GM21825 (cell line): ENCODE measurements around the gene SERPIND1.

Source experiments
- ATAC-seq: cut with Tn5 transposase; IDR thresholded peaks from one replicate; pipeline ENCODE4 v1.9.1; 2021; ENCODE audit warnings: mild to moderate bottlenecking, moderate library complexity; ENCODE audit not compliant: unreplicated experiment

Gene SERPIND1

GRCh38 chr22:20788627-20789344, 14.9 kb downstream of the SERPIND1 start:
- ATAC-seq = no peak

GRCh38 chr22:20792221-20792965, 18.5 kb downstream of the SERPIND1 start:
- no peak for ATAC-seq

DNA sequence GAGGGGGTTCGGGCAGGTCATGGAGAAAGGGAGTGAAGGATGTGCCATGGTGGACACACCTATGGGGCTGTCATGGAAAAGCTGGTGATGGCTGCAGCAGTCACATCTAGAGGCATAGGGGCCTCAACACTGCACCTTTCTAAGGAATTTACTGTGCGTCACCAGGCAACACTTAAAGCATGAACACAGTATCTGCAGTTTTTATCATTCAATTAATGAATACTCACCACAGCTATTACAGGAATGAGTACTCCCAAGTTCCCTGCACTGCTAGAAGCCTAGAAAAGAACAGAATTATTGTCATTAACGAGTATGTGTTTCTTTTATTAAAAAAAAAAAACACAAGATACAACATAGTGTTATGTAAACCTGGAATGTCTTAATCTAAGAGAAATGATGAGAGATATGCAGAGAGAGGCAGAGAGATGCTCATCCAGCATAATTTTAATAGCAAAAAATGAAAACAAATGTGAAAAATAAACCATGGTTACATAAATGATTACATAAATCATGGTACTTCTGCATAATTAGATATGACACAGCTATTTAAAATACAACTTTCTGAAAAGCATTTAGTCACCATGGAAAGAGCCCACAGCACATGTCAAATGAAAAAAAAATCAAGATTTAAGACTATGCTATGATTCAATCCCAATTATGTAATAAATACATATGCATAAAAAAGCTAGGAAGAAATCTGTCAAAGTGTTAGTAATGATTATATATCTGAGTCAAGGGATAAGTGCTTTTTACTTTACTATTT, 19.2 kb downstream of the SERPIND1 start:
- no peak for ATAC-seq

DNA sequence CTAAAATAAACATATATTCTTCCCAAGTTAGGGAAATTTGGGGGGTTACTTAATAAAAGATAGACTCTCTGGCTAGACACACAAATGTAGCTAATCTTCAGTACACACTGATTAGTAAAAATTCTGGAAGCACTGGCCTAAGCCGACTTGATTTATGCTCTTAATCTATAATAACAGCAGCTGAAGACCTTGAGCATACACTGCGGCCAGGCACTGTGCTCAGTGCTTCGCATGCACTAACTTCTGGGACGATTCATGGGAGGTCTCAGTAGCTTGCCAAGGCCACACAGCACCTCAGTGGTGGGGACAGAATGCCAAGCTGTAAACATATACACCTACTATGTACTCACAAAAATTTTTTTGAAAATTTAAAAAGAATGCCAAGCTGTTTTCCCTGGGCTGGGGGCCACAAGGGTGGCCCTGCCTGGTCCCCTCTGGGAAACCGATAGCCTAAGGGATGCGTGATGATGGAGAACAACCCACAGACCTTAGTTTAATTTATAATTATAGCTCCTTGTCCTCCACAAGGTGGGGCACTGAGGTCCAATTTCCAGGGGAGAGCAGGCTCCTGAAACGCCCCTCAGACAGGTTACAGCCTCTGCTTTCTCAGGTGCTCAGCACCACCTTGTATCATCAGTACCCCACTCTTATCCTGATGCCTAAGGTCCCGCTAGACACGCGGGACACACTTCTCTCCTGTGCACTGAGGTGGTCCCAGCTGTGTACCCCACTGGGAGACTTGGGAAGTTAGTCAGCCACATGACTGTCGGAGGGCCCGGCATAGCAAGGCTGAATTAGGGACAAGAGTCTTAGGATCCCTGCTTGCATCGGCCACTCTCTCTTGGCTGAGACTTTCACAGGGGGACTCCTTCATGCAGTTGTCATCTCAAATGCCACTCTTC, 20.1 kb downstream of the SERPIND1 start:
- ATAC-seq = no peak

DNA sequence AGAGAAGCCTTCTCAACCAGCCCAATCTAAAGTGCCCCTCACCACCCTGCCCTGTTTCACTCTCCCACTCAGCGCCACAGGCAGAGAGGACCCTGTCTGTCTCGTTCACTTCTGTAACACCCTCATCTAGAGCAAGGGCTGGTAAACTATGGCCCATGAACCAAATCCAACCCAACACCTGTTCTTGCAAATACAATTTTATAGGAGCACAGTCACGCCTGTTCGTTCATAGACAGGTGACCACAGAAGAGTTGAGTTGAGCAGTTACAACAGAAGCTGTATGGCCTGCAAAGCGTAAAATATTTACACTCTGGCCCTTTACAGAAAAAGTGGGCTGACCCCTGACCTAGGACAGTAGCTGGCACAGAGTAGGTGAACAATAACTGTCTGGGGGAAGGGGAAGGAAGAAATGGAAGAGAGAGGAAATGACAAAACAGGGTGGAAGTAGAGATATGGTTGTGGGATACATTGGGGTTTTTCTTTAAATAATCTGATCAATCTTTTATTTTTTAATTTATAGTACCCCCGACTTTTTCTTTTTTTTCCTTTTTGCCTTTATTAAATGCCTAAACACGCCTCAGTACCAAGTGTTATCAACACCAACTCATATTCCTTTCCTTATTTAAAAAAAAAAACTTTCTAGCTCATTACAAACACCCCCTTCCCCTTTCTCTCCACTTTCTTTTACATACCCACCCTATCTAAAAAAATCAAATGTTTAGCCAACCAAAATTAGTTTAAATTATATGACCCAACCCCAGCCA, 20.9 kb downstream of the SERPIND1 start:
- ATAC-seq = no peak

DNA sequence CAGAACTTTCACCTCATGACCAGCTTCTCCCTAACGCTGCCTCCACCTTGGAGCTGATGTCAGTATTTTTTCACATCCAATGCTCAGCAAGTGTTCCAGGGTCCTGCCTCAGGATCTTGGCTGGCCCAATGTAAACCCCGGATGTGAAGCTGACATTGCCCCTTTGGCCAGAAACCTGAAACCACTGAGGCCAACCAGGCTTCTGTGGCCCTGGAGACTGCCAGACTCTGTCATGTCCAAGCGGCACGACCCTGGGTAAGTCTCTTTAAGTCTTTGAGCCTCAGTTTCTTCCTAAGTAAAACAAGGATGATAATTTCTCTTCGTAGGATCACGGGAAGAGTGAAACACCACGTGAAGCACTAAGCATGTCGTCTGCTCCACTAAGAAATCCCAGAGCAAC, 22.8 kb downstream of the SERPIND1 start:
- no peak for ATAC-seq

- no peak for ATAC-seq
Measured at GRCh38 chr22:20798218-20798617, 24.3 kb downstream of the SERPIND1 start.

- ATAC-seq = no peak
Measured at GRCh38 chr22:20798974-20799373, 25.1 kb downstream of the SERPIND1 start.

GRCh38 chr22:20799449-20799848, 25.5 kb downstream of the SERPIND1 start:
- ATAC-seq = no peak

DNA sequence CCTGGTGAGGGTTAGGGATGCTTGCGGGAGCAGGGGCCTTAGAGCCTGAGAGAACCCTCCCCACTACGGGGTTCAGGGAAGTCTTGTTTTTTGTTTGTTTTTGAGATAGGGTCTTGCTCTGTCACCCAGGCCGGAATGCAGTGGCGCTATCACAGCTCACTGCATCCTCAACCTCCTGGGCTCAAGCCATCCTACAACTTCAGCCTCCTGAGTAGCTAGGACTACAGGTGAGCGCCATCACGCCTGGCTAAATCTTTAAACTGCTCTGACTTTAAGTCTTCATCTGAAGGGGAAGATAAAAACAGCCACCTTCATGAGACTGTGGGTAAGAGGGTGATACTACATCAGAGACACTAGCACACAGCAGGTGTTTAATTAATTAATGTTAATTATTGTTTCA, 28.5 kb downstream of the SERPIND1 start:
- ATAC-seq = no peak

DNA sequence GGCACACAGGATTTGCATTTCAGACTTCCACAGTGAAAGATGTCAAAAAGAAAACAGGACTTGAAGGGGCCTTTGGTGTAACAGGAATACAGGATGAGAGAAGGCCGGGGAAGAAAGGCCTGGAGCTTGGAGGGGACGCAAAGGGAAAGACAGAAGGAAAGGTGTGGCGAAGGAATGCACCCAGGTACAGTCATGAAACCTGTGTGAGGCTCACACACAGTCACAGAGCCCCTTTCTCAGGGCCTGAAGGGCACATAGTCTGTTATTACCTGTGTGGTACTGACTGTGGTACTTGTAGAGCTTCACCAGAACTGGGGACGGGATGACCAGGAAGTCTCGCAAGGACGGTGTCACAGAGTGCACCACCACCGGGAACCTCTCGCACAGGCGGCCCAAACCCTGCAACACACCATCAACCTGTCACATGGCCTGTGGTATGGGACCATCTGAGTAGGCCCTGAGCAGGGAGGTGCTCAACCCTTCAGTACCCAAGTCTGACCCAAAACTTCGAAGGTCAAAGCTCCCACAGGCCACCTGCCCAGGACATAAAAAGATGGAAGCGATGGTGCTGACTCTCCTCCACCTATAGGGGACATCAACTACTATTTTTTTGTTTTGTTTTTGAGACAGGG, 29.1 kb downstream of the SERPIND1 start:
- no peak for ATAC-seq

- no peak for ATAC-seq
Measured at GRCh38 chr22:20803696-20804324, 29.9 kb downstream of the SERPIND1 start.

- ATAC-seq = no peak
Measured at GRCh38 chr22:20804650-20805049, 30.7 kb downstream of the SERPIND1 start.

DNA sequence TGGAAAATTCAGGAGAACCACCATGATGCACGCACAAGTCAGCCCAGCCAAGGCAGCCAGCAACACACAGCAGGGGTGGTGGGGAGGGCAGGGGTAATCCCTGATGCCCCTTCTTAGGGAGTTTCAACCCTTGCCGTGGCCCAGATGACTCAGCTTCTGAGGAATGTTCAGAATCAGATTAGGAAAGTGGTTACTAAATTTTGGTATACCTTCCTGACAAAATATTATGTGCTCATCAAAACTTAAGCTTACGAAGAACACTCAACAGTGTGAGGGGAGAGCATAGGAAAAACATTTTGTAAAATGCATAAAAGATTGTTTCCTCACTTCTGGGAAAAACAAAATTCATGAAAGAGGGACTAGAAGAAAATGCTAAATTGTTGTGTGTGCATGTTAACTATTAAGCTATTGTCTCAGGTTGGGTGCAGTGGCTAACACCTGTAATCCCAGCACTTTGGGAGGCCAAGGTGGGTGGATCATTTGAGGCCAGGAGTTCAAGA, 32.1 kb downstream of the SERPIND1 start:
- no peak for ATAC-seq

GRCh38 chr22:20807315-20807752, 33.4 kb downstream of the SERPIND1 start:
- ATAC-seq = no peak

GRCh38 chr22:20808844-20809243, 34.9 kb downstream of the SERPIND1 start:
- ATAC-seq = no peak

DNA sequence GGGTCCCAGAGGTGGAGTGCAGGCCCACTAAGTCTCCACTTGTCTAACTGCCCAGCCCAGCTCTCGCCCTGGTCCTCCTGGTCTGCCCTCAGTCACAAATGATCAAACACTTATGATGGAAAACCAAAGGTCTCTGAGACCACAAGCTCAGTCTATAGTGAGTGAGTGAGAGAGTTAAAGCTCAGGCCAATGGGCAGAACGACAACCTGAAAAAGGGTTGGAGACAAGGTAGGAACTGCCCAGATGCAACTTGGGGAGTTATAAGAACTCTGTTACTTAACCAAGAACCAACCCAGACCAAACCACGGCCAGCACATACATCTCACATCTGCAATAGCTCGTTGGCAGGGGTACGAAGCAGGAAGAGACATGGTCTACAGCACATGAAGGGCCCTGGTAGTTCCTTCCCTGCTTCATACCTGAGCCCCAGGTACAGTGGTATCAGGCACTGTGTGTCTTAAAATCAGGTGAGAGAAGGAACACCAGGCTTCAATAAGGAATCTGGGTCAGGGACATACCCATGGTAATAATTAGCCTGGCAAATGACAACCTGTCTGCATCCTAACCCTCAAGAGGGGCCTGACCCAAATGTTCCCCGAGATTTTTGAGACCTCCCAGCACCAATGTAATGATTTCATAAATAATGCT, 35.7 kb downstream of the SERPIND1 start:
- no peak for ATAC-seq

DNA sequence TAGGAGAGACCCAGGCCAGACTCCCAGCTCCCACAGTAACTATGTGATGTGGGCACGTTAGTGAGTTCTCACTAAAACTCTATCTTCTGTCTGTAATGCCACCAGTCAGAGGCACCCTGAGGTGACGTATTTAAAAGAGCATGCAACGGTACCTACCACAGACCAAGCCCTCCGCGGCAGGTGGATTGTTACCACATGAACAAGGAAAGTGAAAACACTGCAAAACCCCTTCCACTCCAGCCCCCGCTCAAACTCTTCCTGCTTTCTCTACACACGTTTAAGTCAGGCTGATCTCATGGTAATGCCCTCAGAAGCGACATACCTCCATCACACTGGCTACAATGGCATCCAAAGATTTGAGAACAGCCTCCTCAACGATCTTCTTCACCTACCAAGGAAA, 36.7 kb downstream of the SERPIND1 start:
- no peak for ATAC-seq
